HCT116 (cell line): ENCODE measurements around the gene NOP14.

Source experiments
- POLR2A ChIP-seq: IDR thresholded peaks from 2 replicates; pipeline ENCODE4 v1.7.0; 2011; ENCODE audit warnings: borderline replicate concordance; ENCODE audit not compliant: insufficient read depth, insufficient read length; ENCODE audit errors: extremely low read depth
- ZNF274 ChIP-seq: fragments of 200-500 bp; sonication (Bioruptor generic); IDR thresholded peaks from 2 replicates; pipeline ENCODE4 v1.6.1; 2014; ENCODE audit warnings: mild to moderate bottlenecking, low read depth, low read length, inconsistent platforms

- TF ChIP-seq POLR2A (no peak), ZNF274 (no peak)
Observed at GRCh38 chr4:2933566-2934076, 29.6 kb downstream of the NOP14 start.
